HG02943 (cell line): ENCODE data around the gene PRMT7.

ENCODE experiments used
- ATAC-seq: cut with Tn5 transposase; IDR thresholded peaks from one replicate; pipeline ENCODE4 v1.9.1; 2021; ENCODE audit warnings: mild to moderate bottlenecking, low read depth, moderate library complexity; ENCODE audit not compliant: unreplicated experiment

The PRMT7 gene

DNA sequence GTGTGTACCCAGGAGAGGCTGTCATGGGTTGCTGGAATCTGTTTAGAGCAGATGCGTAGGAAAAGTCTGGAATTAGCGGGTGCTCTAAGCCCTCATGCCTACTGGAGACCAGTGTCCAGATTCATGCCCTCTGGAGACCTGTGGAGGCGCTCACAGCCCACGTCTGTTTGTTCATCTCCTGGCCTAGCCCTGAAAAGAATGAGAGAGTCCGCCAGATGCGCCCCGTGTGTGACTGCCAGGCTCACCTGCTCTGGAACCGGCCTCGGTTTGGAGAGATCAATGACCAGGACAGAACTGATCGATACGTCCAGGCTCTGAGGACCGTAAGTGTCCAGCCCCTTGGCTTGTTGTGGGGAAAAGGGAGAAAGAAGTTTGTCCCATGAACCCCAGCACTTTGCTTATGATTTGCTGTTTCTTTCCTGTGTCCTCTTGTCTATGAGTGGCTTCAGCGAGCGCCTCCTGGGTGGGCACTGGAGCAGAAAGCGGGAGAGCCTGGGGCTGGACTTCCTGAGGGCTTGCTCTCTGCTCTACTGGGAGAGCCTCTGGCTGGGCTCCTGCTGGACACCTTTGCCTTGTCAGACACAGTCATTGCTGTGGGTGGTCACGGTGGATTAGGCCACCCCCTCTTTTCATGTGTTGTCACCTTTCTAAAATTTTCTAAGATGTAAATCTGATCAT is 35.3 kb downstream of the PRMT7 start:
- ATAC-seq: no peak

DNA sequence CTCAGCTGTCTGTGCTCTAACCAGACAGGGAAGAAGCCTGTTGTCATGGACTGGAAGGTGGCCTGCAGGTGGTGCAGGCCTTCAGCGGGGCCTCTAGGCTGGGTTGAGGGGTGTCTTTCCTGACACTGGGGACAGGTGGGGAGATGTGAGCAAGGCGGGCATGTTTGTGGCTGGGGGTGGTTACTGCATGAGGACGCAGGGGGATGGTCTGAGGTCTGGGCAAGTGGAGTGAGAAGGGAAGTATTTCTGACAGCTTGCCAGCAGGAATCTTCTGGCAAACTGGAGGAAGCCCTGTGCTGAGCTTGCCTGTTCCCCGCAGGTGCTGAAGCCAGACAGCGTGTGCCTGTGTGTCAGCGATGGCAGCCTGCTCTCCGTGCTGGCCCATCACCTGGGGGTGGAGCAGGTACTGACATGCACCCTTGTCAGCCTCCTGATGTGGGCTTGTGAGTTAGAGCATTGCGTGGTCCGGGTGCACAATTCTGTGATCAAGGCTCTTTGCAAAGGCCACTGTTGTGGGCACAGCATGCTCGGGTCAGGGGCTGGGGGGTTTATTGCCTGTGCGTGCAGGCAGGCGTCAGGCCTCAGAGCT is 36.2 kb downstream of the PRMT7 start:
- ATAC-seq: no peak

DNA sequence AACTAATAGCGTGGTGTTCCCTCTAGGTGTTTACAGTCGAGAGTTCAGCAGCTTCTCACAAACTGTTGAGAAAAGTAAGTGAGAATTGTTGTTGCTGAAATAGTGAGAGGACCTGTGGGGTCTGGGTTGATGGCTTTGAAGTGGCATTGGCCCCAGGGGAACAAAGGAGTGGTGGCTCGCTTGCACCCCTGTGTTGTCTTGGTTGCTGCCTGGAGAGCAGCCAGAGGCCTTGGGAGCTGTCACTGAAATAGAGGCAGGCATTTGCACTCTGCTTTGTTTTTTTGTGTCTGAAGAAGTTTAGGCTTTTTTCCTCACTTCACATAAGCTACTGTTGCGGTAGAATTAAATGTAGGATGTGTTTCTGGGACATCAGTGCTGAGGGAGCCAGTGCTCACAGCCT is 36.8 kb downstream of the PRMT7 start:
- no peak for ATAC-seq

DNA sequence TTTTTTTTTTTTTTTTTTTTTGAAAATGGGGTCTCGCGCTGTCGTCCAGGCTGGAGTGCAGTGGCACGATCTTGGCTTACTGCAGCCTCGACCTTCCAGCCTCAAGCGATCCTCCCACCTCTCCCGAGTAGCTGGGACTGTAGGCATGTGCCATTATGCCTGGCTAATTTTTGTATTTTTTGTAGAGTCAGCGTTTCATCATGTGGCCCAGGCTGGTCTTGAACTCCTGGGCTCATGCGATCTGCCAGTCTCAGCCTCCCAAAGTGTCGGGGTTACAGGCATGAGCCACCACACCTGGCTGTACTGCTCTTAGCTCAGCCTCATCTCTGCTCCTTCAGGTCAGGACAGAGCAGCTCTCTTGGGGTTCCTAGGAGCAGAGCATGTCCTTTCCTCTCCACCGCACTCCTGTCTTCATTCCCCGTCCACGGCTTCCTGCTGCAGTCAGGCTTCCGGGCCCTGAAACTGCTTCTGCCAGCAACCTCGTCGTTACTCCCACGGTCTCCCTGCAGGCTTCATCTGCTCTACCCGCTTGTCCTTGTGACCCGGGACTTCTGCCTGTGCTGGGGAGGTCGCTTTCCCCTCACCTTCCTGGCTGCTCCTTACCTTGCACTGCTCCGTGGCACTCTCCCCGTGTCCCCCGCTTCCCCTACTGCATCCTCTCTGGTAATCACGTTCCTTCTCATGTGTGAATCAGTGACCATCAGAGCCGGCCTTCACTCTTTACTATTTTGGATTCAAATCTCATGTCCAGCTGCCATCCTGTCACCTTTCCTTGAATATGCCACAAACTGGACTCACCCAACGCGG is 38.0 kb downstream of the PRMT7 start:
- ATAC-seq: no peak

DNA sequence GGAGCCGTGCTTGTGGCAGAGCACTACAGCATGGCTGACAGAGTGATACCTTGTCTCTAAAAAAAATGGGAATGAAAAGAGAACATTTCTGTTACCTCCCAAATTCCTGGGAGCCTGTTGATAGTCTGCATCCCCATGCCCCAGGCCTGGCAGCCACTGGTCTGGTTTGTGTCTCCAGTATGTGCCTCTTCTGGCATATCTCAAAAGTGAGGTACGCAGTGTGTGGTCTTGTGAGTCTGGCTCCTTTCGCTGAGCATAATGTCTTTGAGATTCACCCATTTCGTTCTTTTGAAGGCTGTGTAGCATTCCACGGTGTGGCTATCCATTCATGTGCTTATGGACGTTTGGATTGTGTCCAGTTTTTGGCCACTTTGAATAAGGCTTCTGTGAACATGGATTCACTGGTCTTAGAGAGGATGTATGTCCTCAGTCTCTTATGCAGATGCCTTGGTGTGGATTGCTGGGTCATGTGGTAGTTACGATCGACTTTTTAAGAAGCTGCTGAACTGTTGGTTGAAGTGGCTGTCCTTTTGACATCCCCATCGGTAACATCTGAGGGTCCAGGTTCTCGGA is 39.1 kb downstream of the PRMT7 start:
- no peak for ATAC-seq

DNA sequence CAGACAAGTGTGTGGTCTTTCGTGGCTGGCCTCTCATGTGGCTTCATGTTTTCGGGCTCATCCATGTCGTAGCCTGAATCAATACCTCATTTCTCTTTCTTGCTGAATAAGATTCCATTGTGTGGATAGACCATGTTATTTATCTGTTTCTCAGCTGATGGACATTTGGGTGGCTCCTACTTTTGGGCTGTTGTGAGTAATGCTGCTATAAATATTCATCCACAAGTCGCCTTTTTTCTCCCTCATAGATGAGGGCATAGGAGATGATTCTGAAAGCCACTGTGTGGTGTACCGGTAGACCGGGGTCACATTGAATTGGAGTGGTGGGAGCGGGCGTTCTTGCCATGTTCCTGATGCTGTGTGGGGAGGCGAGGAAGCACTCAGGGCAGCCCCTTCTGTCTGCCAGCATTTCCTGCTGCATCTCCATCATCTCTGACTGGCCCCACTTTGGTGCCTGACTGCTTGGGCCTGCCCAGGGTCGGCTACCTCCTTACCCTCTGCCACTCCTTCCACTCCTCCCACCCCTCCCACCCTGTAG is 40.1 kb downstream of the PRMT7 start:
- ATAC-seq: no peak

DNA sequence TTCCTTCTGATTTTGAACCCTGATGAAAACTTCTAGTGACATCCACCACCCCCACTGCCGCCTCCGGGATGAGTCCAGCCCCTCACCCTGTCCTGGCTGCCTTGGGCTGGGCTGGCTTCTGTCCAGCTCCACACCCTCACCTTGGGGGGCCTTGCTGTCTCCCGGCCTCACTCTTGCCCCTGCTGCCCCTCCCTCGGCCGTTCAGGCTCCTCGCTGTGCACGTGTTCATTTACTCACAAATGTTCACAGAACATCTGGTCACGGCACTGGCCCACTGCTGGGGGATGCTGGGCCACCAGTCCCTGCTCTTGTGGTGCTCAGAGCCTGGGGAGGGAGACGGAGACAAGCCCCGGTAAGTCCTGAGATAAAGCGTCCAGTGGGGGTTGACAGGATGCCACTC is 40.6 kb downstream of the PRMT7 start:
- ATAC-seq: no peak

DNA sequence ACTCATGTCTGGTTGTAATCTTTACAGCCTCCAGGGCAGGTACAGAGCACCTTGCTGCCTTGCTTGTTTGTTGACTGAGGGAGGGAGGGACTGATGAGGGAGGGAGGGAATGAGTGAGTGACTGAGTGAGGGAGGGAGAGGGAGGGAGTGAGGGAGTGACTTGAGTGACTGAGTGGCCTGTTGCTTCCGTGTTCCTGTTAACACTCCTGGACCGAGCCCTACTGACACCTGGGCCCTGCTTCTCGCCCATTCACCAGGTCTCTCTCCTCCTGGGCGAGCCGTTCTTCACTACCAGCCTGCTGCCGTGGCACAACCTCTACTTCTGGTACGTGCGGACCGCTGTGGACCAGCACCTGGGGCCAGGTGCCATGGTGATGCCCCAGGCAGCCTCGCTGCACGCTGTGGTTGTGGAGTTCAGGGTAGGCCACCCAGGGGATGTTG is 41.2 kb downstream of the PRMT7 start:
- ATAC-seq: no peak

DNA sequence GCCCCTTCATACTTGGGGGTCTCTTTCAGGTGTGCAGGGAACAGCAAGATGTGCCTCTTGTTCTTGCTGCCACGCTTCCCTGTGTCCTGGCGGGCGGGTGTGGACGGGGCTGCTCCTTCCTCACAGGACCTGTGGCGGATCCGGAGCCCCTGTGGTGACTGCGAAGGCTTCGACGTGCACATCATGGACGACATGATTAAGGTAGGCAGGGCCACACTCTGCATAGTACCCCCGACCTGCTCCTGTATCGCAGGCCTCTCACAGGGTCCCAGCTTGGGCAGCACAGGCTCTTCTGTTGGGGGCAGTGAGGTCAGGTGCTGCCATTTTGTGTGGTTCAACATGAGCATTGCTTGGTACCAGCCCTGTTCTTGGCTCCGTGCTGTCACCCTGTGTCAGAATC is 42.5 kb downstream of the PRMT7 start:
- ATAC-seq: no peak

DNA sequence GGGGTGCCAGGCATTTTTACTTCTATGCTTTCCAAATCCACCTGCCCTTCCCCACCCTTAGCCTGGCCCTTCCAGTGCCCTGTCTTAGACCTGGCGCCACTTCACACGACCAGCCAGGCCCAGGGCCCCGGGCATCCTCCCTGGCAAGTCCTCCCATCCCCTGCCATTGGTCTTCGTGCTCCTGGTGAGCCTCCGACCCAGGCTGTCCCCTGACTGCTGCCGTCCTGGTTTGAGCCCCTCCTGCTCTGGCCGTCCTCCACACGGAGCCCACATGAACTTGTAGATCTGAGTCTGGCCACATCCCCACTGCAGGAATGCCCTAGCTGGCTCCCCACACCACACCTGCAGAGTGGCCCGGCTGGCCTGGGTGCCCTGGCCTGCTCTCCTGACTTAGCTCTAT is 44.0 kb downstream of the PRMT7 start:
- no peak for ATAC-seq

DNA sequence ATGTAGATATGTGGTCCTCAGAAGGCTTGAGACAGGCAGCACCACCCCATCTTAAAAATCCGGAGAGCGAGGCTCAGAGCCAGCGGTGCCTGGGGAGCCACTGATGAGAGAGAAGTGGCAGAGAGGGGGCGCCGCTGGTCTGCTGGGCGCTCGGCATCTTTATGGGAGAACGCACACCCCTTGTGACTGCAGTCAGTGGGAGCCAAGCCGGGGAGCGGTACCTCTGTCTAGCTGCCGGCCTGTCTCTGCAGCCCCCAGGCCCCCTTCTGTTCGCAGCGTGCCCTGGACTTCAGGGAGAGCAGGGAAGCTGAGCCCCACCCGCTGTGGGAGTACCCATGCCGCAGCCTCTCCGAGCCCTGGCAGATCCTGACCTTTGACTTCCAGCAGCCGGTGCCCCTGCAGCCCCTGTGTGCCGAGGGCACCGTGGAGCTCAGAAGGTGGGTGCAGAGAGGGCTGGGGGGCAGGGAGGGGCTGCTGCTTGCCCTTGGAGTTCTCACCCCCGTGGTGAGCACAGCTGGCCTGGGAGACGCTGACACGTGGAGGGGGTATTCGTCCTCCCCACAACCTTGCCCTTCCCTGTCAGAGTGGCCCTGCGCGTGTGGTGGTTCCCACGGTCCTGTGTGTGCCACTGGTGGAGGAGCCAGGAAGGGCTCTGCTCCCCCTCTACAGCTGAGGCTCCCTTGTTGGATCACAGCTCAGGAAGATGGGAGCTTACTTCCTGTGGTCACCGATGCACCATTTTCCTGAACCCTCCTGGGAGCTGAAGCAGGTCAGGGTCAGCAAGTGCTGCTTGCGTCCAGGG is 44.8 kb downstream of the PRMT7 start:
- peak; percentile 2 for ATAC-seq

DNA sequence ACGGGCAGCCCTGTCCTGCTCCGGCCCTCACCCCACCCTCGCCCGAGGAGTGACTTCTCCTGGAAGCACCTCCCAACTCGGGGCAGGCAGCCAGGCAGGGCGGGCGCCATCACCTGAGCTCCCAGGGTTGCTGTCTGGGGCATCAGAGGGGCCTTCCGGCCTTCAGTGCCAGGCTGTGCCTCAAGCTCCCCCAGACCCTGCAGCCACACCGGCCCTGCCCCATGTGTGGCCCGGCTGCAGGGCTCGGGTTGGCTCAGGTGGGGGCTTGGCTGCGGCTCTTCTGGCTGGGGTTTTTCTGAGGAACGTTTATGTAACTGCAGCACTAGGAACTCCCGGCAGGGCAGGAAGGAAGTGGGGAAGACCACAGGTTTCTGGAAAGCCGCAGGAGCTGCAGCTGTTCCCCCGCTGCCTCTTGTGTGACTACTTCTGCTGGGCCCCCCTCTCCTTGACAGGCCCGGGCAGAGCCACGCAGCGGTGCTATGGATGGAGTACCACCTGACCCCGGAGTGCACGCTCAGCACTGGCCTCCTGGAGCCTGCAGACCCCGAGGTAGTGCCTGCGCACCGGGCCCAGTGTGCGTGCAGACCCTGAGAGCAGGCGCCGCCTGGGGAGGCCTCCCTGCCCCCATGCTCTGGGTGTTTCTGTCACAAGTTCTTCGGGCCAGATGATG is 45.6 kb downstream of the PRMT7 start:
- peak; percentile 75 for ATAC-seq

DNA sequence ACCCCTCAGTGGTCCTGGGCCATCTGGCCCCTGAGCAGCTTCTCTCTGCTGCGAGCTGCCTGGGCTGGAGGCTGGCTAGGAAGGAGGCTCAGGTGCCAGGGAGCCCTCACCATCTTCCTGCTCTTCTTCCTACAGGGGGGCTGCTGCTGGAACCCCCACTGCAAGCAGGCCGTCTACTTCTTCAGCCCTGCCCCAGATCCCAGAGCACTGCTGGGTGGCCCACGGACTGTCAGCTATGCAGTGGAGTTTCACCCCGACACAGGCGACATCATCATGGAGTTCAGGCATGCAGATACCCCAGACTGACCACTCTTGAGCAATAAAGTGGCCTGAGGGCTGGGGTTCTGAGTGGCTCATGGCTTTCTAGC is 46.1 kb downstream of the PRMT7 start:
- no peak for ATAC-seq

DNA sequence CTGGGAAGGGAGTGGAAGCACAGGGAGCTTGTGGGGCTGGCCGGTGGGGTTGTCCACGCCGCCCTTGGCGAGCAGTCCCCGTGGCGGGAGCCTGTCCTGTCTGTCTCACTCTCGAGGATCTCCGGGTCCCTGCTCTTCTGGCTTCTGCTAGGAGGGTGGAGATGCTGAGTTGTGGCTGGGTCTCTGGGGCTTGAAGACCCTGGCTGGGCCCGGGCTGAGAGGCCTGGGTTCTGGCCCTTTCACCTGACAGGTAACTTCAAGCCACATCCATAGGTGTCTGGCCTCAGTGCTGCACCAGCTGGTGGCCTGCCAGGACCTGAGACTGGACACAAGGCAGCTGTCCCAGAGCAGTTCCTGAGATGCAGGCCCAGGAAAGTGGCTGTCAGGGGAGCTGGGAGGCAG is 46.7 kb downstream of the PRMT7 start:
- ATAC-seq: no peak

DNA sequence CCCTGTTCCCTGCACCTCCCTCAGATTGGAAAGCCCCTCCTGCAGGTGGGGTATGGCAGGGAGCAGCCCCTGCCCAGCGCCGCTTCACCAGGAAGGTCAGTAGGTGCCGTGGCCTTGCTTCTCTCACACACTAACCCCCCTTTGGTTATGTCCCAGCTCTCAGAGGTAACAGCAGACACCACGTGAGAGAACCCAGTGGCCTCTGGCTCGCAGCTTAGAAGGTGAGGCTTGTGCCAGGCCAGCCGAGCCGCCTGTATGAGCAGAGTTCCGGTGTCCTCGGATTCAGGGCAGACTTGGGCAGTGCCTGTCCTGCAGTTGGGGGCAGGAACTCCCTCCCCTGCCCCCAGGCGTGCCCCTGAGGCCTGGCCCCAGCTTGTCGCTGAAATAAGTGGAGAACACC is 47.1 kb downstream of the PRMT7 start:
- no peak for ATAC-seq

DNA sequence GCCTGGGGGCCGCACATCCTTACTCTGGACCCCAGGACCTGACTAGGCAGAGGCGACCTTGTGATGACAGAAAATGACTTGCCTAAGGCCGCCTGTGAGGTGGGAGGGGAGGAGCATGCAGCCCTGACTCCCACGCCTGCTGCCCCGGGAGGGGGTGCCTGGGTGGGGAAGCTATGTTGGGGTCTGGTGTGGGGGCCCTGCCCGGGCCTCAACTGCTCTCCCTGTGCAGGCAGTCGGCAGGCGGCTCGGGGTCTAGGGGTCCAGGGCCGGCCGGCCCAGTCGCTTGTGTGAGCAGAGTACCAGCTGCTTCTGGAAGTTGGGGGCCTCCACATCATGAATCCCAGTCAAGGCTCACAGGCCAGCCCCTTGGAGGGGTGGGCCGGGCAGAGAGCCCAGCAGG is 48.1 kb downstream of the PRMT7 start:
- ATAC-seq: no peak

DNA sequence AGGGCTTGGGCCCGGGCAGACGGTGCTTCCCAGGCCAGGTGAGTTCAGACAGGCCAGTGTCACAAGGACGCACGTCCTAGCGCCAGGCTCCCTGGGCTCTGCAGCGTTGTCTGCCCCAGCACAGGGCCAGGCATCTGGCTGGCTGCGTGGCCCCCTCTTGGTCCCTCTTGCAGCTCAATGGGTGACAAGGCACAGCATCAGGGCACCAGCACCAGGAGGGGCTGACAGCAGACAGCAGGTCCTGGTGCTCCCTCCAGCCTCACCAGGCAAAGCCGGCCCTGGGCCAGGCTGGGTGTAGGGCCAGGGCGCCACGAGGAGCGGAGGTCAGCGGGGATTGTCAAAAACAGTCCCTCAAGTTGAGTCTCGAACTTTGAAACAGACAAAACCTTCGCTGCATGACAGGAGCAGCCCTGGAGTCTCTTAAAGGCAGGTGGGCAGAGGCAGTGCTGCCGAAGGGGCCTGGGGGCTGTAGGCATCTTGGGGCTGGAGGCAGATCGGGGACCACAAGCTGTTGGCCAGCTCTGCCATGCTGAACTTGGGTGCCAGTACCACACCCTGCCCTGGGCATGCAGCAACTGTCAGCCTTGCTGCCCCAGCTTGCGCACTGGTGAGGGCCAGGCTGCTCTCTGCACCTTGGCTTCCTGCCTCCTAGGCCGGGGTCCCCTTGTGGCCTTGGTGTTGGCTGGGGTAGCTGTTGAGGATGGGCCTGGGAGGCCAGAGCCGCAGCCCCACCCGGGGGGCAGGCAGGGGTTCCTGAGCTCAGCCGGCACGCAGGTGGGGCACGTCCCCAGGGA is 48.8 kb downstream of the PRMT7 start:
- ATAC-seq: no peak

DNA sequence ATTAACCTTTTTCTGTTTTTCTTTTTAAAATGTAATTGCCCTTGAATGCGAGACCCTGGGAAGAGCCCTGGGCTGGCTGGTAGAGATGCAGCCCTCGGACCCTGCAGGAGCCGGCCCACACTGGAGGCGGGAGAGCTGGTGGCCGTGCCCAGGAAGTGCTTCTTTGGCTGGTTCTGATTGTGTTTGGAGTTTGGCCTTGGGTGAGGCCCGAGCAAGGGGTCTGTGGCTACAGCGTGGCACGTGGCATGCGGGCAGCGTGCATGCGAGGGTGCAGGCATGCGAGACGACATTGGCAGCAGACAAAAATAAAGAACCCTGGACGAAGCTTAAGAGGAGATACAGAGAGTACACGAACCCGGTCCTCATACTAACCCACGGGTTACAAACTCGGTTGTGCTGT is 49.7 kb downstream of the PRMT7 start:
- ATAC-seq: no peak

DNA sequence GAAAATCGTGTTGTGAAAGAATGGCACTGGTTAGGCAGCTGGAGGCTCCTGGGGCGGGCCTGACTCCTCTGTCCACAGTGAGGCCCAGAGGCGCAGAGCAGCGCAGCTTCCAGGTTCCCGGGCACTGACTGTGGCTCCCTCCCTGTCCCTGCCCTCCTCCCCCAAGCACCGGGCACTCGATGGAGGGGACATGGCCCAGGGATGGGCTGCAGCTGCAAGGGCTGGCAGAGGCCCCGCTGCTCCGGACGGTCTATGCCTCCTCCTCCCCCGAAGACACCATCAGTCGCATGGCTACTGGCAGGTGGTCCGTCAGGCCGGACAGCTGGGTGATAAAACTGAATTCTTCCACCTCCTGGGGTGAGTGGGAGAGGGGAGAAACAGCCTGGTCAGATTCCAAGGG is 50.1 kb downstream of the PRMT7 start:
- no peak for ATAC-seq
